Measurements from ENCODE around the gene PHC2.

GRCh38 chr1:33324677-33325575 lies 106.0 kb downstream of the PHC2 start:
- TF ChIP-seq, protein P1, sequence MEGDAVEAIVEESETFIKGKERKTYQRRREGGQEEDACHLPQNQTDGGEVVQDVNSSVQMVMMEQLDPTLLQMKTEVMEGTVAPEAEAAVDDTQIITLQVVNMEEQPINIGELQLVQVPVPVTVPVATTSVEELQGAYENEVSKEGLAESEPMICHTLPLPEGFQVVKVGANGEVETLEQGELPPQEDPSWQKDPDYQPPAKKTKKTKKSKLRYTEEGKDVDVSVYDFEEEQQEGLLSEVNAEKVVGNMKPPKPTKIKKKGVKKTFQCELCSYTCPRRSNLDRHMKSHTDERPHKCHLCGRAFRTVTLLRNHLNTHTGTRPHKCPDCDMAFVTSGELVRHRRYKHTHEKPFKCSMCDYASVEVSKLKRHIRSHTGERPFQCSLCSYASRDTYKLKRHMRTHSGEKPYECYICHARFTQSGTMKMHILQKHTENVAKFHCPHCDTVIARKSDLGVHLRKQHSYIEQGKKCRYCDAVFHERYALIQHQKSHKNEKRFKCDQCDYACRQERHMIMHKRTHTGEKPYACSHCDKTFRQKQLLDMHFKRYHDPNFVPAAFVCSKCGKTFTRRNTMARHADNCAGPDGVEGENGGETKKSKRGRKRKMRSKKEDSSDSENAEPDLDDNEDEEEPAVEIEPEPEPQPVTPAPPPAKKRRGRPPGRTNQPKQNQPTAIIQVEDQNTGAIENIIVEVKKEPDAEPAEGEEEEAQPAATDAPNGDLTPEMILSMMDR (tag by site-specific recombination; IDR thresholded peaks at IDR 0.05): no peak
- no peak for TF ChIP-seq ZNF530 (tag by site-specific recombination; IDR thresholded peaks at IDR 0.05; ENCODE audit: low read depth)
- TF ChIP-seq ZBTB1 (tag by site-specific recombination; IDR thresholded peaks at IDR 0.05): no peak
- TF ChIP-seq ZNF394 (tag by site-specific recombination; IDR thresholded peaks at IDR 0.05; ENCODE audit: borderline replicate concordance): no peak
- no peak for TF ChIP-seq ZBTB49 (tag by site-specific recombination; IDR thresholded peaks at IDR 0.05; ENCODE audit: low read depth)
